Stimulated activated naive CD8-positive, alpha-beta T cell treated with anti-CD3 and anti-CD28 coated beads, Interleukin-15, amount 100 ng/mL, for 72 hours (primary cell): Measurements from ENCODE around the gene REX1BD.

Source experiments
- ATAC-seq: fragments of 150-1000 bp; cut with Tn5 transposase; 2 replicates; pipeline ENCODE4 v1.10.0; 2021; ENCODE audit warnings: mild to moderate bottlenecking, moderate library complexity
- DNase-seq, 2 donors: peaks; one replicate each; pipeline ENCODE4 v3.0.0; 2021 to 2022
- H3K27ac Mint-ChIP-seq, 2 donors: one replicate each; pipeline ENCODE4 v1.8.0; 2022; ENCODE audit warnings: mild to moderate bottlenecking in 2 of 2, mixed read lengths in 2 of 2, moderate library complexity in 2 of 2
- H3K27me3 Mint-ChIP-seq: one replicate; pipeline ENCODE4 v1.8.0; 2022; ENCODE audit warnings: mixed read lengths
- H3K4me1 Mint-ChIP-seq: one replicate; pipeline ENCODE4 v1.8.0; 2022; ENCODE audit warnings: mild to moderate bottlenecking, mixed read lengths
- H3K4me3 Mint-ChIP-seq, 2 donors: one replicate each; pipeline ENCODE4 v1.8.0; 2022; ENCODE audit warnings: mild to moderate bottlenecking in 2 of 2, mixed read lengths in 2 of 2, moderate library complexity in 1 of 2
- H3K9me3 Mint-ChIP-seq, 2 donors: one replicate each; pipeline ENCODE4 v1.8.0; 2022; ENCODE audit warnings: mixed read lengths in 2 of 2

REX1BD gene

DNA sequence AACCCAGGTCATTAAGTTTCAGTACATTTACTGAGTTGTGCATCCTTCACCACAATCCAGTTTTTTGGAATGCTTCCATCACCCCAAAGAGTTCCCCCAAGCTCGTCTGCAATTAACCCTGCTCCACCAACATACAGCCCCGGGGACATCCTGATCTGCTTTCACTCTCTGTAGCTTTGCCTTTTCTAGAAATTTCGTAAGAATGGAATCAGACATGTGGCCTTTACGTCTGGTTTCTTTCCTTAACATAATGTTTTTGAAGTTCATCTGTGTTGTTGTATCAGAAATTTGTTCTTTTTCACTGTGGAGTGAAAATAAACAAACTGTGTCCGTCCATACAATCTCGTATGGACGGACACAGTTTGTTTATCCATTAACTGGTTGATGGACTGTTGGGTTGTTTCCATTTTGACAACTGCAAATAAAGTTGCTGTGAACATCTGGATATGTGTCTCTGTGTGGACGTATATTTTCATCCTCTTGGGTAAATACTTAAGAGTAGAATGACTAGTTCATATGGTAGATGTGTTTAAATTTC lies 51.2 kb downstream of the REX1BD start:
- H3K27ac Mint-ChIP-seq, result no peak overlapping the region
- H3K27me3 Mint-ChIP-seq, result peaks cover 3% of the 10 kb centered on the region
- DNase-seq, result no peak
- ATAC-seq, result no peak
- H3K4me1 Mint-ChIP-seq, result peaks cover 34% of the 10 kb centered on the region
- no peak overlapping the region for H3K4me3 Mint-ChIP-seq
- no peaks in the 10 kb centered on the region for H3K9me3 Mint-ChIP-seq
